HepG2 (cell line): ENCODE data around the gene ARHGAP30. TPM values are rescaled to one million over a fixed set of nuclear protein-coding genes. Genes with fewer than 3 reads are reported as not detected.

Source experiments
- CREM ChIP-seq, 2 experiments: sonication (generic) in 1 of 2; formaldehyde crosslinking in 1 of 2; IDR thresholded peaks; 2 replicates each; pipeline versions ENCODE4 v1.4.0 to v1.6.1; 2016 to 2020; ENCODE audit warnings: antibody characterized with exemption in 1 of 2, mild to moderate bottlenecking in 1 of 2, missing genetic modification reagents in 1 of 2
- FOSL2 ChIP-seq: sonication (generic); formaldehyde crosslinking; IDR thresholded peaks from 2 replicates; pipeline ENCODE4 v1.4.0; 2020; ENCODE audit warnings: missing genetic modification reagents
- HOXA9 ChIP-seq: sonication (generic); formaldehyde crosslinking; IDR thresholded peaks from 2 replicates; pipeline ENCODE4 v1.8.1; 2022; ENCODE audit warnings: missing genetic modification reagents, mild to moderate bottlenecking, moderate library complexity, borderline replicate concordance
- KLF6 ChIP-seq: IDR thresholded peaks from 2 replicates; pipeline ENCODE4 v1.8.0; 2016; ENCODE audit warnings: missing biosample characterization, missing genetic modification reagents
- ZFP37 ChIP-seq: sonication (generic); formaldehyde crosslinking; IDR thresholded peaks from 2 replicates; pipeline ENCODE4 v1.4.0; 2020; ENCODE audit warnings: missing genetic modification reagents, borderline replicate concordance
- ZNF33A ChIP-seq: sonication (generic); formaldehyde crosslinking; IDR thresholded peaks from 2 replicates; pipeline ENCODE4 v1.5.1; 2020; ENCODE audit warnings: missing genetic modification reagents, mild to moderate bottlenecking, moderate library complexity, borderline replicate concordance
- polyA plus RNA-seq, 8 experiments: library from polyadenylated mRNA; depleted of rRNA in 3 of 8; stranded (reverse) in 7 of 8; unstranded in 1 of 8; fragments of >200 nt; fragmentation: Illumina TruSeq in 4 of 8; extraction: Trizol in 4 of 8; gene quantifications; 2 replicates each; pipeline versions ENCODE4 v1.2.1 to v1.2.3, GENCODE V29; 2011 to 2016; ENCODE audit warnings: low read depth in 4 of 8, missing spikeins in 1 of 8, mixed read lengths in 1 of 8; ENCODE audit not compliant: insufficient read depth in 1 of 8
- total RNA-seq, 5 experiments: library from RNA; depleted of rRNA; stranded (reverse); fragments of >200 nt; fragmentation: Illumina TruSeq; extraction: Trizol; gene quantifications; 2 replicates each; pipeline ENCODE4 v1.2.3, GENCODE V29; 2016; ENCODE audit warnings: low read depth in 1 of 5
- TF ChIP-seq, protein P1 (sequence below), 2 experiments: fragments of 450-650 bp in 1 of 2; sonication (generic) in 1 of 2; formaldehyde crosslinking in 1 of 2; IDR thresholded peaks; 2 replicates each; pipeline versions ENCODE4 v1.6.1 to v1.8.0; 2016 to 2022; ENCODE audit warnings: antibody characterized with exemption in 1 of 2, mild to moderate bottlenecking in 1 of 2, missing genetic modification reagents in 1 of 2
- TF ChIP-seq, protein P2 (sequence below): sonication (generic); formaldehyde crosslinking; IDR thresholded peaks from 2 replicates; pipeline ENCODE4 v1.4.0; 2020; ENCODE audit warnings: missing genetic modification reagents, borderline replicate concordance
- TF ChIP-seq, protein P3 (sequence below), 2 experiments: sonication (generic) in 1 of 2; formaldehyde crosslinking in 1 of 2; IDR thresholded peaks; 2 replicates each; pipeline versions ENCODE4 v1.4.0 to v1.6.1; 2016 to 2020; ENCODE audit warnings: borderline replicate concordance in 1 of 2, low read depth in 1 of 2, mild to moderate bottlenecking in 1 of 2, missing genetic modification reagents in 1 of 2

ARHGAP30 gene
- total and polyA plus RNA-seq, 2 of the 13 experiments (the other 11 are each of a cell fraction or from before 2014, with no cell fraction given), result 0.13 to 0.20 TPM

DNA sequence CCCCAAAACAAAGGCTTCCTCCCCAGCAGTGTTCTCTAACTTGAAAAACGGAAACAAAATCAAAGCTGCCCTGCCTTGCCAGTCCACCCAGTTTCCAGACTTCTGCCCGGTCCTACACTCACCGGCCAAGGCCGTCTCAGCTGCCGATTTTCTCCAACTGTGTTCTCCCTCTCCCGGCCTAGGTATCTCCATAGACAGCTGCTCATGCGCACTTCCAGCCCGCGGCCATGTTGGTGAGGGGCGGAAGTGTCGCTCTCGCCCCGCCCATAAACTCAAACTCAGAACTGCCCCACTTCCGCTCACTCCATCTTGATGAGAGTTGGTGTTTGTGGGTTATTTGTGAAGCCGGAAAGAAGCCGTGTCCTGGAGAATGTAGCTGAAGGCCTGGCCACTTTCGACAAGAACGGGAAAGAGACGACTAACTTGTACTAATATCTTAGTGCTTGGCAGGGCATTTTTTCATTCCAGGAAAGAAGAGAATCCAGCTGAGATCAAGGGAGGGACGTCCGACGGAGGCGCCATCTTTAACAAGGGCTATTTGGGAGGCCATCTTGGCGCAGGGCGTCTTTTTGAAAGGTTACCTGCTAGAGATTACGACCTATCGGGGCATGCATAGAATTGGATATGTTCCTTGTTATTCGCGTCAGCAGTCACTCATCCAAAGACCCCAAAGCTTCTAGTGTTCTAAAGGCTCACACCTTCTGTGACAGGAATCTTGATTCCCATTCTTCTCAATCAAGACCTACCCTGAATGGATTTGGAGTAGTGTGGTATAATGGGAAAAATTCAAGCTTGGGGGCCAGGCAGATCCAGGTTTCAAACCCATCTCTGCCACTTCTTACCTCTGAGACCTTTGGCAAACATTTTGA is 23.7 kb downstream of the ARHGAP30 start, which contains the start of gene USF1 (continued):
- TF ChIP-seq, protein P1, sequence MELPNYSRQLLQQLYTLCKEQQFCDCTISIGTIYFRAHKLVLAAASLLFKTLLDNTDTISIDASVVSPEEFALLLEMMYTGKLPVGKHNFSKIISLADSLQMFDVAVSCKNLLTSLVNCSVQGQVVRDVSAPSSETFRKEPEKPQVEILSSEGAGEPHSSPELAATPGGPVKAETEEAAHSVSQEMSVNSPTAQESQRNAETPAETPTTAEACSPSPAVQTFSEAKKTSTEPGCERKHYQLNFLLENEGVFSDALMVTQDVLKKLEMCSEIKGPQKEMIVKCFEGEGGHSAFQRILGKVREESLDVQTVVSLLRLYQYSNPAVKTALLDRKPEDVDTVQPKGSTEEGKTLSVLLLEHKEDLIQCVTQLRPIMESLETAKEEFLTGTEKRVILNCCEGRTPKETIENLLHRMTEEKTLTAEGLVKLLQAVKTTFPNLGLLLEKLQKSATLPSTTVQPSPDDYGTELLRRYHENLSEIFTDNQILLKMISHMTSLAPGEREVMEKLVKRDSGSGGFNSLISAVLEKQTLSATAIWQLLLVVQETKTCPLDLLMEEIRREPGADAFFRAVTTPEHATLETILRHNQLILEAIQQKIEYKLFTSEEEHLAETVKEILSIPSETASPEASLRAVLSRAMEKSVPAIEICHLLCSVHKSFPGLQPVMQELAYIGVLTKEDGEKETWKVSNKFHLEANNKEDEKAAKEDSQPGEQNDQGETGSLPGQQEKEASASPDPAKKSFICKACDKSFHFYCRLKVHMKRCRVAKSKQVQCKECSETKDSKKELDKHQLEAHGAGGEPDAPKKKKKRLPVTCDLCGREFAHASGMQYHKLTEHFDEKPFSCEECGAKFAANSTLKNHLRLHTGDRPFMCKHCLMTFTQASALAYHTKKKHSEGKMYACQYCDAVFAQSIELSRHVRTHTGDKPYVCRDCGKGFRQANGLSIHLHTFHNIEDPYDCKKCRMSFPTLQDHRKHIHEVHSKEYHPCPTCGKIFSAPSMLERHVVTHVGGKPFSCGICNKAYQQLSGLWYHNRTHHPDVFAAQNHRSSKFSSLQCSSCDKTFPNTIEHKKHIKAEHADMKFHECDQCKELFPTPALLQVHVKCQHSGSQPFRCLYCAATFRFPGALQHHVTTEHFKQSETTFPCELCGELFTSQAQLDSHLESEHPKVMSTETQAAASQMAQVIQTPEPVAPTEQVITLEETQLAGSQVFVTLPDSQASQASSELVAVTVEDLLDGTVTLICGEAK (IDR thresholded peaks at IDR 0.05), result peak; percentile 83
- TF ChIP-seq, protein P1 (CRISPR knock-in tag; IDR thresholded peaks at IDR 0.05), result peak; percentile 45
- peak; percentile 13; the same call in 1 of the 2 replicates for TF ChIP-seq FOSL2 (CRISPR knock-in tag)
- no peak for TF ChIP-seq ZFP37 (CRISPR knock-in tag)
- TF ChIP-seq, protein P2, sequence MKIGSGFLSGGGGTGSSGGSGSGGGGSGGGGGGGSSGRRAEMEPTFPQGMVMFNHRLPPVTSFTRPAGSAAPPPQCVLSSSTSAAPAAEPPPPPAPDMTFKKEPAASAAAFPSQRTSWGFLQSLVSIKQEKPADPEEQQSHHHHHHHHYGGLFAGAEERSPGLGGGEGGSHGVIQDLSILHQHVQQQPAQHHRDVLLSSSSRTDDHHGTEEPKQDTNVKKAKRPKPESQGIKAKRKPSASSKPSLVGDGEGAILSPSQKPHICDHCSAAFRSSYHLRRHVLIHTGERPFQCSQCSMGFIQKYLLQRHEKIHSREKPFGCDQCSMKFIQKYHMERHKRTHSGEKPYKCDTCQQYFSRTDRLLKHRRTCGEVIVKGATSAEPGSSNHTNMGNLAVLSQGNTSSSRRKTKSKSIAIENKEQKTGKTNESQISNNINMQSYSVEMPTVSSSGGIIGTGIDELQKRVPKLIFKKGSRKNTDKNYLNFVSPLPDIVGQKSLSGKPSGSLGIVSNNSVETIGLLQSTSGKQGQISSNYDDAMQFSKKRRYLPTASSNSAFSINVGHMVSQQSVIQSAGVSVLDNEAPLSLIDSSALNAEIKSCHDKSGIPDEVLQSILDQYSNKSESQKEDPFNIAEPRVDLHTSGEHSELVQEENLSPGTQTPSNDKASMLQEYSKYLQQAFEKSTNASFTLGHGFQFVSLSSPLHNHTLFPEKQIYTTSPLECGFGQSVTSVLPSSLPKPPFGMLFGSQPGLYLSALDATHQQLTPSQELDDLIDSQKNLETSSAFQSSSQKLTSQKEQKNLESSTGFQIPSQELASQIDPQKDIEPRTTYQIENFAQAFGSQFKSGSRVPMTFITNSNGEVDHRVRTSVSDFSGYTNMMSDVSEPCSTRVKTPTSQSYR (CRISPR knock-in tag), result 0 out of 2 replicates have a peak, but pooled peaks have one; percentile 9
- no peak for TF ChIP-seq HOXA9 (CRISPR knock-in tag)
- TF ChIP-seq, protein P3, sequence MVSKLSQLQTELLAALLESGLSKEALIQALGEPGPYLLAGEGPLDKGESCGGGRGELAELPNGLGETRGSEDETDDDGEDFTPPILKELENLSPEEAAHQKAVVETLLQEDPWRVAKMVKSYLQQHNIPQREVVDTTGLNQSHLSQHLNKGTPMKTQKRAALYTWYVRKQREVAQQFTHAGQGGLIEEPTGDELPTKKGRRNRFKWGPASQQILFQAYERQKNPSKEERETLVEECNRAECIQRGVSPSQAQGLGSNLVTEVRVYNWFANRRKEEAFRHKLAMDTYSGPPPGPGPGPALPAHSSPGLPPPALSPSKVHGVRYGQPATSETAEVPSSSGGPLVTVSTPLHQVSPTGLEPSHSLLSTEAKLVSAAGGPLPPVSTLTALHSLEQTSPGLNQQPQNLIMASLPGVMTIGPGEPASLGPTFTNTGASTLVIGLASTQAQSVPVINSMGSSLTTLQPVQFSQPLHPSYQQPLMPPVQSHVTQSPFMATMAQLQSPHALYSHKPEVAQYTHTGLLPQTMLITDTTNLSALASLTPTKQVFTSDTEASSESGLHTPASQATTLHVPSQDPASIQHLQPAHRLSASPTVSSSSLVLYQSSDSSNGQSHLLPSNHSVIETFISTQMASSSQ (IDR thresholded peaks at IDR 0.05; ENCODE audit: low read depth), result 0 out of 2 replicates have a peak, but pooled peaks have one; percentile 10
- TF ChIP-seq, protein P3 (CRISPR knock-in tag; IDR thresholded peaks at IDR 0.05; ENCODE audit: borderline replicate concordance), result no peak
- no peak for TF ChIP-seq KLF6
- peak; percentile 91 for TF ChIP-seq CREM (IDR thresholded peaks at IDR 0.05)
- TF ChIP-seq CREM (CRISPR knock-in tag; IDR thresholded peaks at IDR 0.05), result no peak
- no peak for TF ChIP-seq ZNF33A (CRISPR knock-in tag)
